HG02623 (cell line): Measurements from ENCODE around the gene DUOX2.
"Not testable (repeated sequence)": the region's sequence is repeated elsewhere in the genome, so short reads cannot be mapped to it uniquely, and the experiment has no call there.

ENCODE experiments used
- ATAC-seq: cut with Tn5 transposase; IDR thresholded peaks from one replicate; pipeline ENCODE4 v1.9.1; 2021; ENCODE audit warnings: moderate library complexity; ENCODE audit not compliant: unreplicated experiment

The DUOX2 gene

DNA sequence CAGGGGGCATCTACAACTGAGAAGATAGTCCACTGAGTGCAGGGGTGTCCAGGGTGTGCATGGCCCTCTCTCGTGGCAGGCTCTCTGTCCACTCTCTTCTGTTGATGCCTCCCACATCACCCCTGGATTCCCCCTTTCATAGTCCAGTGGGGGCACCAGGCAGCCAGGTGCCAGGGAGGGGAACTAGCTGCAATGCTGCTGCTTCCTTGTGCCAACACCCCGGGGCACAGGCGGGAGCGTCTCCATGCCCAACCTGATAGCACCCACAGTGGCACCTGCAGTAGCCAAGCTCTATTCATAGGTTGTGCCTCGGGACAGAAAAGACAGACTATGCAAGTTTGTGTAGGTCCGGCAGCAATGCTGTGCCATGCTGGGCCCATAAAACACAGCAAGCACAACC is 11.7 kb downstream of the DUOX2 start:
- no peak for ATAC-seq

DNA sequence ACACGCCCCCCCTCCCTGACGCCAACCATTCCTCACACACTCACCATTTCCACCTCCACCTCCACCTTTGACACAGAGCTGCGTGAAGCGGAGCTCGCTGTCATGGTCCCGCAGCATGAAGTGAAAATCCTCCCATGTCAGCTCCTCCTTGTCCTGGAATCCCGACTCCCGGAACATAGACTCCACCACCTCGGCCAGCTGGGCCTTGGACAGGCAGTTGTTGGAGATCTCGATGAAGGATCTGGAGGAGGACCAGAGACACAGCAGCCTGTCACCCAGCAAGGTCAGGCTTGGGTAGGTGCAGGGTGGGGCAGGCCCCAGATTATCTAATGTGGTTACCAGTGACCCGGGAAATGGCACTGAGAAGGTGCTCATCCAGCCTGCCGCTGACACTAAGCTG is 12.2 kb downstream of the DUOX2 start:
- no peak for ATAC-seq

DNA sequence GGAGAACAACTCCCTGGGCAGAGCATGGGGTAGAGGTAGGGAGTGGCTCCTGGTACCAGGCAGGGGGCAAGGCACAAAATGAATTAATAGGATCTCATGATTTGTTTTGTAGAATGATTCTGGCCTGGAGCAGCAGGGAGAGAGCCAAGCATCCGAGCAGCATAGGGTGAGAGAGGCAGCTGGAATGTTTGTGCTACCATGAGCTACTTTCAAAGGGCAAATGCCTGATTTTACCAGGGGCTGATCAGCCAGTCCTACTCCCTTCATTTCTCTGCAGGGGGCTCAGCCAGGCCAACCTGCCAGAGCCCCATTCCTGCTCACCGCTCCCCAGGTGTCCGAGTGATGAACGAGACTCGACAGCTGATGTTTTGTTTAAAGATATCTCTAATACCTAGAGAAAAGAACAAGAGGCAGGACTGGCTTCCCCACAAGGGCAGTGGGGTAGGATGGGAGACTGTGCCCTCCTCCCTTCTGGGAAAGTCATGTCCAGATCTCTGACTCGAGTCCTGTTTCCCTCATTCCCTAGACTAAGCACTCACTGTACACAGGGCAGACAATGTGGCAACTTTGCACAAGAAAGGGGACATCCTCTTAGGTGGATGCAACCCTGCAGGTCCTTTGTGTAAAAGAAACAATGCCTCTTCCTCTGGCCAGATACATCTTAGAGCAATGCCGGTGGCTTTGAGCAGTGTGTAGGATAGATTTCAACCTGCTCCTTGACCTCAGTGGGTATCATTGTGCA is 12.9 kb downstream of the DUOX2 start:
- no peak for ATAC-seq

DNA sequence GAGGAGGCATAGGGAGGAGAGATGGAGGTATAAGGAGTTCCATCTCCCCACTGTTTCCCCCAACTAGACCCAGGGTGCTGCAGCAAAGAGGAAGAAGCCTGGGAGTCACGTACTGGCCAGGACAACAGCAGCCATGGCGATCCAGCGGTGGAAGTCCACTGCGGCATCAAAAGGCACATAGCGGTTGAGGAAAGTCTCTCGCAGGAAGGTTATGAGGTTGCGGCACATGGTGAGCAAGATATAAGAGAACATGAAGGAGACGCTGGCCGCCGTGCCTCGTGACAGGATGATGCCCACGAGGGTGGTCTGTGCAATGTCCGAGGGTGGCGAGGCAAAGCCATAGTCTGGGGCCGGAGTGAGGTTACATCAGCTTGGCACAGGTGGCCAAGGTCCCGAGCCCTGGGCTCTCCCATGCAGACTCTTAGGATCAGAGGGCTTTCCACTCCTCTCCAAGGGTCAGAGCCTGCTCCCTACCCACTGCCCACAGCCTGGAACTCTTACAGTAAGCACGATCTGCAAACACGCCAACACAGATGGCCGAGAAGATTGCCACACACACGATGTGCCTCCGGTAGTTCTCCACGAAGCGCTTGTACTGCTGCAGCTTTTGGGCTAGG is 14.3 kb downstream of the DUOX2 start:
- no peak for ATAC-seq

DNA sequence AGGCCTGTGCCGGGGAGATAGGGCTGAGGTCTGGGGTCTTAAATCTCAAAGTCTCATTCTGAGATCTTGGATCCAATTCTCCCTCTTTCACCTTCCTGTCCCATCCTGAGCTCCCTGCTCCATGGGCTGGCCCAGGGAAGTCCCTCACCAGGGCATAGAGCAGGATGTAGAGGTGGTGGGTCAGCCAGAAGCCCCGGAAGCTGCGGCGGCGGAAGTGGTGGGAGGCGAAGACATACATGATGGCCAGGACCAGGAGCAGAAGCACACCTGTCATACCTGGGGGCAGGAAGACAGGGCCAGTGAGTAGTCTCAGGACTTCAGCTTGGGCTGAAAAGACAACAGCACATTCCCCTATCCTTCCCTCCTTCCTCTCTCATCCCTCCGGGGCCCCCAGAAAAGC is 16.5 kb downstream of the DUOX2 start:
- no peak for ATAC-seq

DNA sequence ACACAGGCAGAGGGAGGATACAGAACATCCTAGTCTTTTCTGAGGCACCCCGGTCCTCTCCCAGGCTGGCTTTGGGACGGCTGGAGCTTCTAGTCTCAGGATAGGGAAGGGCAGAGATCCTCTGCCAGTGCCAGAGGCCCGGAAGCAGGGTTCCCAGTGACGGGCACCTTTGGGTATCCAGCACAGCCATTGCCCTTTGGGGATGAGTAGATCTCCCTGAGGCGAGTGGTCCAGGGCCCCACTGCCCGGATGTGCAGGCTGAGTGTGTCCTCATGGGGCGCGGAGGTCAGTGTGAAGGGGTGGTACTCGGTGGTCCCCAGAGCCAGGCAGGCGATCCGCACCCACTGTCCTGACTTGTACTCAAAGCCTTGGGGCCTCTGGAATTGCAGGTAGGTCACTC is 18.3 kb downstream of the DUOX2 start:
- no peak for ATAC-seq

DNA sequence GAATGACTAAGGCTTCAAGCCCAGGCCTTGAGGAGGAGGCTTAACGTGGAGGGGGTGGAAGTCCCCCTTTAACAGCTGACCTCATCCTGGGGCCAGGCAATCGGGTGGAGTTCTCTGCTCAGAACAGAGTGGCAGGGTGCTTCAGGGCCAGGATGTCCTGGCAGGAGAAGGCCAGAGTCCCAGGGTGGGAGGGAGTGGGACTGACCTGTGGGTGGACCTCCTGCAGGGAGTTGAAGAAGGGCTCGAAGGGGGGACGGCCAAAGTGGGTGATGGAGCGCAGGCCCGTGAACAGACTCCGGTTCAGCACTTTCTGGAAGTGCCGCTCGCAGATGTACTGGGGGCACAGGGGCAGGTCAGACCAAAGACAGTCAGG is 19.6 kb downstream of the DUOX2 start:
- no peak for ATAC-seq

DNA sequence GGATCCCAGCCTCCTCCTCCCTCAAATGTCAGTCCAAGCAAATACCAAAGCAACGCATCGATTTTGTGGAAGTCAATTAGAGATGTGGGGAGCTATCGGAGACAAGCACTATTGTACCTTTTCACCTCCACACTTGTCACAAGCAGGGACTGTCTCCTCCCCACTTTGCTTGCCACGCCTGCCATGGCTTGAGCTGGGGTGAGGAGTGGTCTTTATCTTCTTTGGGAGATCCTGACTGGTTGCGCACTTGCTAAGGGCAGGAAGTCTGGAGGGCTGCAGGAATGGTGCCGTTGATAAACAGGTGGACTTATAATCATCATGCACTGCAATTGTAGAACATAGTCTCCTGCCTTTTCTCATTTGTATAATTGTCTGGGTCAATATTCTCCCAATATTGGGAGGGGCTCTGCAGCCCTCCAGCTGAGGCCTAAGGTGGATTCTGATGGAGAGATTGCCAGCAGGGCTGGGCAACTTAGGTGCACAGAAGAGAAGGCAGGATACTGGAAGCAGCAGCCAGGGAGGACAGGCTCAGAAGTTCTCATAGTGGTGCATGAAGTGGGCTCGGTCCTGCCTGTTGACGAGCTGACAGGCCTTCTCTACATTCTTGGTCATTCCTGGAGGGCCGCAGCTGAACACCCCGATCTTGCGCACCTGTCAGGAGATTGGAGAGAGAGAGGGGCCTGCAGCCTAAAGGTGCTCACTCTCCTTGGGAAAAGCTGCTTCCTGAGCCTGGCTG is 20.2 kb downstream of the DUOX2 start:
- no peak for ATAC-seq

DNA sequence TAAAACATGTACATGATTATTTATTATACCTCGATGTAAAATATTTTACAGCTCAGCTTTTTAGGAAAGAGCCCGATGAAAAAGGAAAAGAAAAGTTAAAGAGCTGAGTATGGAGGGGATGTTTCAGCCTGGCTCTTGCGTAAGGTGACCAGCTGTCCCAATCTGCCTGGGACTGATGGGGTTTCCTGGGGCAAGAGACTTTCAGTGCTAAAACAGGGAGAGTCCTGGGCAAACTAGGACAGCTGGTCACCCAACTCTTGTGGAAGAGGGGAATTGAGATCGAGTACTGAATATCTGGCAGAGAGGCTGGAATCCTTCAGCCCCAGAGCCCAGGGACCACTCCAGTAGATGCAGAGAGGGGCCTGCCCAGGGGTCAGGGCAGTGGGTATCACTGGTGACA is 21.0 kb downstream of the DUOX2 start:
- no peak for ATAC-seq

DNA sequence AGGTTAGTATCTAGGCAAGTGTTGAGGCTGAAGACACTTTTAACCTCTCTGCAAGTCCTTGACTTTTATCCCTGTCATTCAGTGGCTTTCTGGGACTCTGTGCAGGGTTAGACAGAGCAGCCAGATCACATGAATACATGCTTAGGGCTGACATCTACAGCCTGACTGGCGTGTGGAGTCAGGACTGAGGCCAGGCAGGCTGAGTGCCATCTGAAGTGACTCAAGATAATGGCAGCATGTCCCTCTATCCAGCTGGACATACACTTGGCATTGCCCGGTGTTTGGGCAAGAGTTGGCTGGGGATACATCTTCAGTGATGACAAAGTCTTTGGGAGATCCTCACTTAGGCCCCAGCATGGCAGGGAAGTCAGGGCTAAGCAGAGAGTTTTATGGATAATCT is 22.4 kb downstream of the DUOX2 start:
- no peak for ATAC-seq

DNA sequence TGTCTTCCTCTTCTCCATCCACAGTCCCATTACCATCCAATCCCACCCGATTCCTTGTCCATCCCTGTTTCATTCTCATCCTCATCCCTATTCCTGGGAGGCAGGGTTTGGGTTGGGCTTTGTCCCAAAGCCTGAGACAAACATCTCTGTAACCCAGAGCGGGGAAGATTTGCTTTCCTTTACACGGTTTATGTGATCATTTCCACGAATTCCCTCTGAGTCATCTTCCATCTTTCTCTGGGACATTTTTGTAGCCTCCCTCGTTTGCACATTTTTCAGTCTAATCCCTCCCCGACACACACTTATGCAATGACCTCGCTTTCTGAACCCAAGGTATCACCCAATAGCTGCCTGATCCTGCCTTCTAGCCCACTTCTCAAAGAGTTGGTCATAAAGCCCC is 22.8 kb downstream of the DUOX2 start:
- no peak for ATAC-seq

DNA sequence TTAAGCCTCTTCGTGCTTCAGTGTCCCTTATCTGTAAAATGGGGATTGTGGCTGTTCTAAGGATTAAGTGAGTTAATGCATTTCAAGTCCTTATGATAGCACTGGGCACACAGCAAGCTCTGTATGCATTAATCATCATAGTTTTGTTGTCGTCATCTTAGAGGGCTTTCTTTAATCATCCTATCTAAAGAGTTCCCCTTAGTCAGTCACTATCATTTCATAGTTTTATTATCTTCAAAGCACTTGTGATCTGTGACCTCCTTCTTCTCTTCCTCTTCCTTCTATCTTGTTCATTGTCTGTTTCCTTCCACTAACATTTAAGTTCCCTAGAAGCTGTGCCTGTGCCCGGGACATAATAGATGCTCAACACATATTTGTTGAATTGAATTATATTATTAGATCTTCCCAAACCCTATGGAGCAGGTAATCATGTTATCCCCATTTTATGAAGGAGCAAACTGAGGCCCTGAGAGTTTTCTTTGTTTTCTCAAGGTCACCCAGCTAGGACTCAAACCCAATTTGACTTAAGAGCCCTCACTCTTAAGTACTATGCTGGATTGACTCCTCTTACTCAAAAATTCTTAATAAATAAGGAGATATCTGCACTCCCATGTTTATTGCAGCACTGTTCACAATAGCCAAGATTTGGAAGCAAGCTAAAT is 24.1 kb downstream of the DUOX2 start:
- no peak for ATAC-seq

DNA sequence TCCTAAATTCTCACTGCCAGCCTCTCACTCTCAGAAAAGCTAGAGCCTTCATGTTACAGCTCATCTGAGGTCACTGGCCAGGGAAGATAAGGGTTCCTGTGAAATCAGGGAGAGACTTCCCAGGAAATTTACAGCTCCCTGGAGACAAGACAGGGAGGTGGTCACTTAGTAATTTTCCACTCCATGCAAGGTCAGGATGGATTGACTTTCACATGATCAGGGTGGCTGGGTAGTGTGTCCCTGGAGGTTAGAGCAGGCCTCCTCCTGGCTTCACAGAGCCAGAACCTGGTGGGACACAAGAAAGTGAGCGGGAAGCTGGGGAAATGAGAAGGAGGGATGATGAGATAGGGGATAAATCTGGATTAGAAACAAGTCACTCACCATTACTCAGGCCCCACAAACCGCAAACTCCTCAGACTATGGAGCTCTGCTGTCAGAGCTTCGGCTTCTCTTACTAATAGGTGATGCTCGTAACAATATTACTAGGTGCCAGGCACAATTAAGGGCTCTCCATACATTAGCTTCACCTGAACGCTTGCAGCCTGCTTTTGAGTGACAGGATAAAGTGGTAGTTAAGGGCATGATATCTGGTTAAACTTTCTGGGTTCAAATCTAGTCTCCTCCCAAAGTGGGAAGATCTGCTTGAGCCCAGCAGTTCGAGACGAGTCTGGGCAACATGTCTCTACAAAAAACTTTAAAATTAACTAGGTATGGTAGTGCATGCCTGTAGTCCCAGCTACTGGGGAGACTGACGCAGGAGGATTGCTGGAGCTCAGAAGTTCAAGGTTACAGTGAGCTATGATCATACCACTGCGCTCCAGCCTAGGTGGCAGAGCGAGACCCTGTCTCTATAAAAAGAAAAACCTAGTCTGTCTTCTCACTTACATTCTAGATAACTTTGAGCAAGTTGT is 24.9 kb downstream of the DUOX2 start:
- ATAC-seq, result no peak

DNA sequence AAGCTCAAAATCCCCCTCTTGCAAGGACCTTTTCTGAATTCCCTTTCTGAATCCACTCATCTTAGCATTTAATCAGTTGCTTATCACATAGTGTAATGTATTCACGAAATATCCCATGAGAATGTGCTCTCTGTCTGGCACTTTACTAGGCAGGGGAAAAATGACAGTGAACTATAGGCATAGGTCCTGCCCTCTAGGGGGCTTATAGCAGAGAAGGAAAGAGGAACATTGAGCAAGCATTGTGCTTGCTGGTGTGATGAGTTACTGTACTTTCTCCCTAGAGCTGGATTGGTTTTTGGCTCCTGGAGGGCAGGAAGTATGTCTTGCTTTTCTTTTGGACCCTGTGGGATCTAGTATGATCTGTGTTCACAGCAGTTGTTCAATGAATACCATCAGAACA is 26.5 kb downstream of the DUOX2 start:
- no peak for ATAC-seq

DNA sequence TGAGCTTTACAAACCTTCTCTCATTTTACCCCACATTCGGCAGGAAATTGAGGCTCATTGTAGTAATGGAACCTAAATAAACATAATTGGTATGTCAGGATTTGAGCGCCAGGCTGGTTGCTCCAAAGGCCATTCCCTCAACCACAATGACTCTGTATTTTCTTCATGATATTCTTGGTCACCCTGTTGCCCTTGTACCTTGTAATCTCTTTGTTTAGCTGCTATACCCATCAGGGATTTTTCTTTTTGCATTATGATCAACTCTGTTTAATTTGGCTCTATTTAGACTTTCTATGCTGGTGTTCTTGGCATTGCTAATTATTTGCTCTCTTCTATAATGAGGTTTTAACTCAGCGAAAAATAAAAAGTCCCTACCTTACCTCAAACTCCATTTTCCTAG is 29.8 kb downstream of the DUOX2 start:
- no peak for ATAC-seq

DNA sequence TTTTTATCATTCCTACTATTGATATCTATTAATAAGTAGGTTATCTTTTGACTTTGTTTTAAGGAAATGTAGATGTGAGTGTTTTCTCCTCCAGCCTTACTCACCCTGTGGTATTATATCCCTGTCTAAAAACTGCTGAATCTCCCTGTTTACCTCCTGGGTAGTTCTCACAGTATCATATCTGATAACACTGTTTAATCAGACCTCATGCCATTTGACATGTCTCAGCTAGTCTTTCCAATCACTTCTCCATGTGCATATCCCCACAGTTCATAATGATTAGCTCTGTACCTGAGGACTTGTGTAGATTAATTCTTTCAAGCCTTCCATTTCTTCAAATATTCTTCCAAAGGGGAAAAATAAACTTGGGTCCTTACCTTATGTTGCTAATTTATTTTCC is 30.7 kb downstream of the DUOX2 start:
- ATAC-seq, result no peak

DNA sequence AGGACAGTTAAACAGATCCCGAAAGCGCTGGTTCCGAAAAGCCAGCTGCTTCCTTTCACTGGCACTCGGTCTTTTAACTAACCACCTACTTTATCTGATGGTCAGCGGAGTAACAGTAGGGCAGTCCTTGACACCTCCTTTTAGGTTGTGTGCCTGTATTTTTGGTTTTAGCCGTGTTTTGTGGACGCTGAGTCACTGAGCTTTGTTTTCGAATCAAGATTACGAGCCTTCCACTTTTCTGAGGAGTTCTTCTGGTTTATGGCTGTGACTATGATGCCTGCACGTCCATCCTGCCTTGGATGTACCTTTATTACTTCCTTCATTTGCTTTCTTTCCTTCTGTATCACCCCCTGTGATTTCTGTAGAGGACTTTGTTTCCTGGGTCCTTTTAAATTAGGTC is 31.6 kb downstream of the DUOX2 start:
- ATAC-seq, result not testable (repeated sequence)

DNA sequence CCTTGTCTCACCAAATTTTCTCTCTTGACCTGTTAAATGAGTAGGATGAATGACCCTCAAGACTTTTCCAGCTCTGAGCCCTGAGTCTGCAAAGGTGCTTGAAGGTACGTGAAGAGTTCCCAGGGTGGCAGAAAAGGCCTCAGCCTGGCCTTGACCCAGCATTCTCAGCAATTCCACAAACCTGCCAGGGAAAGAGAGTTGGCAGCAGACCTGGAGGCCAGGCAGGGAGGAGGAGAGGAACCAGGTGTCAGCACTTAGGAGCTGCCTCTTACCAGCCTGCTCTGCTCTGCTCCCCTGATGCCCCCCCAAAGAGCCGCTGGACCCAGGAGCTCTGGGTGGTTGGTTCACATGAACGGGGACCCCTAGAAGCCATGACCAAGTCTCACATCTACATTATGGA is 33.4 kb downstream of the DUOX2 start:
- not testable (repeated sequence) for ATAC-seq

DNA sequence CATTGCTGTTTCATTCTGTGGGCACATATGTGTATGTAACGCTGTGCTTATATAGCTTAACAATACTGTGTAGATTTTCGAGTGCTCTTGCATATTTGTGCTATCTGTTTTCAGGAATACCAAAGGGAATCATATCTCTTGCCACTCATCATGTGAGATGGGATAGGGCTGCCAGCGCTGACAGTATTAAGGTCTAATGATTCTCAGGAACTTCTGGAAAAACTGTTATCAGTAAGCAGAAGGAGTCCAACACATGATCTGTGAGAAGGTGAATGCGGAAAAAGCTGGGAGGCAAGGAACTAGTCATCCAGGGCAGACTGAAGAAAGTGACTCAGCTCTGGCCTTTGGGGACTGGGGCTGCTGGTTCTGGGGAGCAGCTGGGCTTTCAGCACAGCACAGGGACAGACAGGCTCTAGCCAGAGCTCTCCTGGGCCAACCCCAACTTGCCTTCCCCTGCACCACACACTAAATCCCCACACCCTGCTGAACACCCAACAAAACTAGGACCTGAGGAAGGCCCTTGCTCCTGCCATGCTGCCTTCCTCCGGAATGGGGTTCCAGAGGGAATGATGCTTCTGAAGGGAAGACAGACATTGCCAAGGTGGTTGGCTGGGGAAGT is 34.2 kb downstream of the DUOX2 start:
- ATAC-seq, result not testable (repeated sequence)

DNA sequence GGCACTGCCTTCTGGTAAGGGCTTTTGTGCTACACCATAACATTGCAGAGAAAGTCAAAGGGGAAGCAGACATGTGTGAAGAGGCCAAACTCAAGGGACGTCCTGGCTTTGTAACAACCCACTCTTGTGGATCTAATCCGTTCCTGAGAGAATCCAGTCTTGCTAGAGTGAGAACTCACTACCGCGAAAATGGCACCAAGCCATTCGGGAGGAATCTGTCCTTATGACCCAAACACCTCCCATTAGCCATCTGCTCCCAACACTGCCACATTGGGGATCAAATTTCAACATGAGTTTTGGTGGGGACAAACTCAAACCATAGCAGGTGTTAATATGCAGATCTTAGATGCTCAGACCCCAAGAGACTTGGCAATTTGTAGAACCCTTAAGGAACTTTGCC is 34.8 kb downstream of the DUOX2 start:
- ATAC-seq, result not testable (repeated sequence)
